SK-N-SH treated with all-trans-retinoic acid at 6 μM for 48 hours (cell line): Measurements from ENCODE around the gene ALDH1L2.

Source experiments
- ATAC-seq: fragments of 200-7000 bp; cut with Tn5 transposase; 3 replicates; pipeline ENCODE4 v1.9.1; 2020; ENCODE audit warnings: mild to moderate bottlenecking, moderate library complexity
- ARNTL ChIP-seq: fragments of 450-650 bp; formaldehyde crosslinking; IDR thresholded peaks from 2 replicates; pipeline ENCODE4 v1.5.0; 2020; ENCODE audit warnings: low read depth, mild to moderate bottlenecking, moderate library complexity, borderline replicate concordance
- BACH2 ChIP-seq: fragments of 250-450 bp; sonication (Bioruptor Pico); IDR thresholded peaks from 2 replicates; pipeline ENCODE4 v1.9.0; 2021; ENCODE audit warnings: mild to moderate bottlenecking, borderline replicate concordance
- CSDC2 ChIP-seq: fragments of 250-450 bp; sonication (Bioruptor Pico); IDR thresholded peaks from 2 replicates; pipeline ENCODE4 v1.5.0; 2020; ENCODE audit warnings: mild to moderate bottlenecking, moderate library complexity
- ESRRG ChIP-seq: fragments of 250-450 bp; sonication (Bioruptor Pico); IDR thresholded peaks from 2 replicates; pipeline ENCODE4 v1.6.1; 2021; ENCODE audit warnings: mild to moderate bottlenecking
- GLIS3 ChIP-seq: fragments of 250-450 bp; sonication (Bioruptor Pico); IDR thresholded peaks from 2 replicates; pipeline ENCODE4 v1.5.0; 2020; ENCODE audit warnings: mild to moderate bottlenecking, moderate library complexity
- OSR1 ChIP-seq: fragments of 250-450 bp; sonication (Bioruptor Pico); IDR thresholded peaks from 2 replicates; pipeline ENCODE4 v1.8.0; 2022; ENCODE audit warnings: moderate library complexity, mild to moderate bottlenecking, inconsistent platforms
- PPARA ChIP-seq: fragments of 250-450 bp; sonication (Bioruptor Pico); IDR thresholded peaks from 2 replicates; pipeline ENCODE4 v1.5.0; 2020; ENCODE audit warnings: mild to moderate bottlenecking, borderline replicate concordance
- RARB ChIP-seq: fragments of 250-450 bp; sonication (Bioruptor Pico); IDR thresholded peaks from 2 replicates; pipeline ENCODE4 v1.8.0; 2021; ENCODE audit warnings: mild to moderate bottlenecking, moderate library complexity
- SNAI2 ChIP-seq: fragments of 250-450 bp; sonication (Bioruptor Pico); IDR thresholded peaks from 2 replicates; pipeline ENCODE4 v1.5.0; 2020; ENCODE audit warnings: mild to moderate bottlenecking, moderate library complexity
- TCF4 ChIP-seq: fragments of 250-450 bp; sonication (Bioruptor Pico); IDR thresholded peaks from 2 replicates; pipeline ENCODE4 v1.8.0; 2021; ENCODE audit warnings: mild to moderate bottlenecking, moderate library complexity, borderline replicate concordance
- TOX ChIP-seq: fragments of 250-450 bp; sonication (Bioruptor Pico); IDR thresholded peaks from 2 replicates; pipeline ENCODE4 v1.8.0; 2021; ENCODE audit warnings: mild to moderate bottlenecking, moderate library complexity, borderline replicate concordance
- ZC3H10 ChIP-seq: fragments of 250-450 bp; sonication (Bioruptor Pico); IDR thresholded peaks from 2 replicates; pipeline ENCODE4 v1.5.1; 2021; ENCODE audit warnings: mild to moderate bottlenecking, moderate library complexity
- ZFP3 ChIP-seq: fragments of 250-450 bp; sonication (Bioruptor Pico); IDR thresholded peaks from 2 replicates; pipeline ENCODE4 v1.5.0; 2020; ENCODE audit warnings: mild to moderate bottlenecking, moderate library complexity
- ZFP30 ChIP-seq: fragments of 450-650 bp; formaldehyde crosslinking; IDR thresholded peaks from 2 replicates; pipeline ENCODE4 v1.5.0; 2022; ENCODE audit warnings: mild to moderate bottlenecking, moderate library complexity
- ZNF565 ChIP-seq: fragments of 450-650 bp; formaldehyde crosslinking; conservative IDR thresholded peaks from 2 replicates; pipeline ENCODE4 v1.5.0; 2020; ENCODE audit warnings: low read depth, mild to moderate bottlenecking, moderate library complexity
- ZNF70 ChIP-seq: fragments of 450-650 bp; formaldehyde crosslinking; IDR thresholded peaks from 2 replicates; pipeline ENCODE4 v1.5.0; 2020; ENCODE audit warnings: mild to moderate bottlenecking, moderate library complexity
- ZNF8 ChIP-seq: fragments of 450-650 bp; formaldehyde crosslinking; IDR thresholded peaks from 2 replicates; pipeline ENCODE4 v1.5.0; 2020; ENCODE audit warnings: mild to moderate bottlenecking, moderate library complexity
- TF ChIP-seq, protein P1 (sequence below): fragments of 250-450 bp; sonication (Bioruptor Pico); IDR thresholded peaks from 2 replicates; pipeline ENCODE4 v1.8.0; 2021; ENCODE audit warnings: low read depth, mild to moderate bottlenecking, moderate library complexity, borderline replicate concordance
- TF ChIP-seq, protein P2 (sequence below): fragments of 250-450 bp; sonication (Bioruptor Pico); IDR thresholded peaks from 2 replicates; pipeline ENCODE4 v1.5.1; 2020; ENCODE audit warnings: low read depth, mild to moderate bottlenecking, moderate library complexity
- TF ChIP-seq, protein P3 (sequence below): fragments of 250-450 bp; sonication (Bioruptor Pico); IDR thresholded peaks from 2 replicates; pipeline ENCODE4 v1.5.1; 2021; ENCODE audit warnings: mild to moderate bottlenecking, moderate library complexity
- TF ChIP-seq, protein P4 (sequence below): fragments of 250-450 bp; sonication (Bioruptor Pico); IDR thresholded peaks from 2 replicates; pipeline ENCODE4 v1.8.0; 2020; ENCODE audit warnings: mild to moderate bottlenecking, moderate library complexity, borderline replicate concordance
- TF ChIP-seq, protein P5 (sequence below): fragments of 250-450 bp; sonication (Bioruptor Pico); IDR thresholded peaks from 2 replicates; pipeline ENCODE4 v1.5.0; 2020; ENCODE audit warnings: mild to moderate bottlenecking, moderate library complexity

The ALDH1L2 gene

DNA sequence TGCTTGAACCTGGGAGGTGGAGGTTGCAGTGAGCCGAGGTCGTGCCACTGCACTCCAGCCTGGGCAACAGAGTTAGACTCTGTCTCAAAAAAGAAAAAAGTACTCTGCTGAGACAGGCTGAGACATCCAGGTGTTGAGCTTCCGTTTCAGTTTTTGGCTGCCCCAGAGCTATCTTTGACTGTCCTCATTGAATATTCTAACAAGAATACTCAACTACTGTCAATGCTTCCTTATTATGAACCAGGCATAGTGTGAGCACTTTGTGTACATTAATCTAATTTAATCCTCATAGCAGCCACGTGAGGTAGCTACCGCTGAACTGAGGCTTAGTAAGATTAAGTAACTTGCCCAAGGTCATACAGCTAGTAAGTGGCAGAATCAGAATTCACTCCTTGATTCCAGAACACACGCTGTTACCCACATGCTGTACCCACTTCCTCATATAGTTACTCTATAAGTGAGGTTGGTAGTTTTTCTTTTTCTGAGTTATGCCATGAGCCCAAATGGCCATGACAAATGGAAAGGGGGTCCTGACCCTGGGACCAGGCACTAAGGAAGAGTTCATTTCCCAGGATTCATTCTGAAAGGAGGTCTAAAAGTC, 11.3 kb downstream of the ALDH1L2 start (continued):
- TF ChIP-seq, protein P1, sequence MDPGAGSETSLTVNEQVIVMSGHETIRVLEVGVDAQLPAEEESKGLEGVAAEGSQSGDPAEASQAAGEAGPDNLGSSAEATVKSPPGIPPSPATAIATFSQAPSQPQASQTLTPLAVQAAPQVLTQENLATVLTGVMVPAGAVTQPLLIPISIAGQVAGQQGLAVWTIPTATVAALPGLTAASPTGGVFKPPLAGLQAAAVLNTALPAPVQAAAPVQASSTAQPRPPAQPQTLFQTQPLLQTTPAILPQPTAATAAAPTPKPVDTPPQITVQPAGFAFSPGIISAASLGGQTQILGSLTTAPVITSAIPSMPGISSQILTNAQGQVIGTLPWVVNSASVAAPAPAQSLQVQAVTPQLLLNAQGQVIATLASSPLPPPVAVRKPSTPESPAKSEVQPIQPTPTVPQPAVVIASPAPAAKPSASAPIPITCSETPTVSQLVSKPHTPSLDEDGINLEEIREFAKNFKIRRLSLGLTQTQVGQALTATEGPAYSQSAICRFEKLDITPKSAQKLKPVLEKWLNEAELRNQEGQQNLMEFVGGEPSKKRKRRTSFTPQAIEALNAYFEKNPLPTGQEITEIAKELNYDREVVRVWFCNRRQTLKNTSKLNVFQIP (CRISPR knock-in tag), result no peak
- TF ChIP-seq BACH2, result no peak
- no peak for TF ChIP-seq SNAI2
- TF ChIP-seq, protein P2, sequence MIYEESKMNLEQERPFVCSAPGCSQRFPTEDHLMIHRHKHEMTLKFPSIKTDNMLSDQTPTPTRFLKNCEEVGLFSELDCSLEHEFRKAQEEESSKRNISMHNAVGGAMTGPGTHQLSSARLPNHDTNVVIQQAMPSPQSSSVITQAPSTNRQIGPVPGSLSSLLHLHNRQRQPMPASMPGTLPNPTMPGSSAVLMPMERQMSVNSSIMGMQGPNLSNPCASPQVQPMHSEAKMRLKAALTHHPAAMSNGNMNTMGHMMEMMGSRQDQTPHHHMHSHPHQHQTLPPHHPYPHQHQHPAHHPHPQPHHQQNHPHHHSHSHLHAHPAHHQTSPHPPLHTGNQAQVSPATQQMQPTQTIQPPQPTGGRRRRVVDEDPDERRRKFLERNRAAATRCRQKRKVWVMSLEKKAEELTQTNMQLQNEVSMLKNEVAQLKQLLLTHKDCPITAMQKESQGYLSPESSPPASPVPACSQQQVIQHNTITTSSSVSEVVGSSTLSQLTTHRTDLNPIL (CRISPR knock-in tag), result no peak
- no peak for TF ChIP-seq RARB (CRISPR knock-in tag)
- TF ChIP-seq ZC3H10 (CRISPR knock-in tag), result no peak
- TF ChIP-seq ARNTL, result no peak
- TF ChIP-seq, protein P3, sequence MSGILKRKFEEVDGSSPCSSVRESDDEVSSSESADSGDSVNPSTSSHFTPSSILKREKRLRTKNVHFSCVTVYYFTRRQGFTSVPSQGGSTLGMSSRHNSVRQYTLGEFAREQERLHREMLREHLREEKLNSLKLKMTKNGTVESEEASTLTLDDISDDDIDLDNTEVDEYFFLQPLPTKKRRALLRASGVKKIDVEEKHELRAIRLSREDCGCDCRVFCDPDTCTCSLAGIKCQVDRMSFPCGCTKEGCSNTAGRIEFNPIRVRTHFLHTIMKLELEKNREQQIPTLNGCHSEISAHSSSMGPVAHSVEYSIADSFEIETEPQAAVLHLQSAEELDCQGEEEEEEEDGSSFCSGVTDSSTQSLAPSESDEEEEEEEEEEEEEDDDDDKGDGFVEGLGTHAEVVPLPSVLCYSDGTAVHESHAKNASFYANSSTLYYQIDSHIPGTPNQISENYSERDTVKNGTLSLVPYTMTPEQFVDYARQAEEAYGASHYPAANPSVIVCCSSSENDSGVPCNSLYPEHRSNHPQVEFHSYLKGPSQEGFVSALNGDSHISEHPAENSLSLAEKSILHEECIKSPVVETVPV (CRISPR knock-in tag), result no peak
- no peak for TF ChIP-seq PPARA (CRISPR knock-in tag)

DNA sequence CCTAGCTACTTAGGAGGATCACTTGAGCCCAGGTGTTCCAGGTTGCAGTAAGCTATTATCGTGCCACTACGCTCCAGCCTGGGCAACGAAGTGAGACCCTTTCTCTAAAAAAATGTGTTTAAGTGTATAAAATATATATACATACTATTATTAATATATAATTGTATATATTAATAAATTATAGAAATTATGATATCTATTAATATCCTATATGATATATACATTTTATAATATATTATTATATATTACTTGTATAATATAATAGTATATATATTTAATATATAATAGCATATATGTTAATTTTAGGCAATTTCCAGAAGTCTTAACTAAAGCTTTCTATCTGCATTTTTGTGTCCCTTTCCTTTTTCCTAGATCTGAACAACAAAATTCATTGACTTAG, 12.3 kb downstream of the ALDH1L2 start:
- TF ChIP-seq ESRRG (CRISPR knock-in tag), result no peak
- TF ChIP-seq ARNTL, result no peak
- TF ChIP-seq RARB (CRISPR knock-in tag), result no peak
- no peak for TF ChIP-seq TOX (CRISPR knock-in tag)
- no peak for TF ChIP-seq ZFP3 (CRISPR knock-in tag)
- TF ChIP-seq ZNF565, result no peak
- no peak for TF ChIP-seq BACH2
- TF ChIP-seq, protein P2 (CRISPR knock-in tag), result no peak
- TF ChIP-seq, protein P4, sequence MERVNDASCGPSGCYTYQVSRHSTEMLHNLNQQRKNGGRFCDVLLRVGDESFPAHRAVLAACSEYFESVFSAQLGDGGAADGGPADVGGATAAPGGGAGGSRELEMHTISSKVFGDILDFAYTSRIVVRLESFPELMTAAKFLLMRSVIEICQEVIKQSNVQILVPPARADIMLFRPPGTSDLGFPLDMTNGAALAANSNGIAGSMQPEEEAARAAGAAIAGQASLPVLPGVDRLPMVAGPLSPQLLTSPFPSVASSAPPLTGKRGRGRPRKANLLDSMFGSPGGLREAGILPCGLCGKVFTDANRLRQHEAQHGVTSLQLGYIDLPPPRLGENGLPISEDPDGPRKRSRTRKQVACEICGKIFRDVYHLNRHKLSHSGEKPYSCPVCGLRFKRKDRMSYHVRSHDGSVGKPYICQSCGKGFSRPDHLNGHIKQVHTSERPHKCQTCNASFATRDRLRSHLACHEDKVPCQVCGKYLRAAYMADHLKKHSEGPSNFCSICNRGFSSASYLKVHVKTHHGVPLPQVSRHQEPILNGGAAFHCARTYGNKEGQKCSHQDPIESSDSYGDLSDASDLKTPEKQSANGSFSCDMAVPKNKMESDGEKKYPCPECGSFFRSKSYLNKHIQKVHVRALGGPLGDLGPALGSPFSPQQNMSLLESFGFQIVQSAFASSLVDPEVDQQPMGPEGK (CRISPR knock-in tag), result no peak
- no peak for ATAC-seq

DNA sequence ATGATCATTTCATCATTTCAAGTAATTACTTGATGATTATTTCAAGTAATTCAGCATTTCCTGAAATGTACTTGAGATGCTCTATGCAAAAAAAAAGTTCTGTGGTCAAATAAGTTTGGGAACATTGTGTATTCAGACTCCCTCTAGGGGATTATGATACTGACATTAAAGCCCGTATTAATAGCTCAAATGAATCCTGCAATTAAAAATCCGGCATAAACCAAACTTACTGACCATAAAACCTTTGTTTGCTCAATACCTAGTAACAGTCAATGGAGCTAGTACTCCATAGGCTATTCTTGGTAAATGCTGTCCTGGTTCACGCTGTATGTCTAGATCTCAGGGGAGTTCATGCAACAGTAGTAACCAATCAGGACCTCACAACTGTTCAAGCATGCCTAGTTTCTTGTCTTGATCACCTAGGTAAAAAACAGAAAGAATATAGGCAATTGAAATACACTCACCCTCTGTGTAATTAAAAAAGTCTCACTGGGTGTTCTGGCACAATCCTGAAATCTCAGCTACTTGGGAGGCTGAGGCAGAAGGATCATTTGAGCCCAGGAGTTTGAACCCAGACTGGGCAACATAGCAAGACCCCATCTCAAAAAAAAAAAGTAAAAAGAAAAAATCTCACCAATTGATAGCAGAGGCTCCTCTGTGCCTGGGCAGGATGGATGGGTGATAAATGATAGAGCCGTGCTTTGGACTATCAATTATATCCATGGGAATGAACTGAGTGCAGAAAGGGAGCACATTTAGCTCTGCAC, 14.1 kb downstream of the ALDH1L2 start:
- ATAC-seq, result no peak
- TF ChIP-seq, protein P1 (CRISPR knock-in tag), result no peak
- TF ChIP-seq ZFP3 (CRISPR knock-in tag), result no peak
- TF ChIP-seq, protein P5, sequence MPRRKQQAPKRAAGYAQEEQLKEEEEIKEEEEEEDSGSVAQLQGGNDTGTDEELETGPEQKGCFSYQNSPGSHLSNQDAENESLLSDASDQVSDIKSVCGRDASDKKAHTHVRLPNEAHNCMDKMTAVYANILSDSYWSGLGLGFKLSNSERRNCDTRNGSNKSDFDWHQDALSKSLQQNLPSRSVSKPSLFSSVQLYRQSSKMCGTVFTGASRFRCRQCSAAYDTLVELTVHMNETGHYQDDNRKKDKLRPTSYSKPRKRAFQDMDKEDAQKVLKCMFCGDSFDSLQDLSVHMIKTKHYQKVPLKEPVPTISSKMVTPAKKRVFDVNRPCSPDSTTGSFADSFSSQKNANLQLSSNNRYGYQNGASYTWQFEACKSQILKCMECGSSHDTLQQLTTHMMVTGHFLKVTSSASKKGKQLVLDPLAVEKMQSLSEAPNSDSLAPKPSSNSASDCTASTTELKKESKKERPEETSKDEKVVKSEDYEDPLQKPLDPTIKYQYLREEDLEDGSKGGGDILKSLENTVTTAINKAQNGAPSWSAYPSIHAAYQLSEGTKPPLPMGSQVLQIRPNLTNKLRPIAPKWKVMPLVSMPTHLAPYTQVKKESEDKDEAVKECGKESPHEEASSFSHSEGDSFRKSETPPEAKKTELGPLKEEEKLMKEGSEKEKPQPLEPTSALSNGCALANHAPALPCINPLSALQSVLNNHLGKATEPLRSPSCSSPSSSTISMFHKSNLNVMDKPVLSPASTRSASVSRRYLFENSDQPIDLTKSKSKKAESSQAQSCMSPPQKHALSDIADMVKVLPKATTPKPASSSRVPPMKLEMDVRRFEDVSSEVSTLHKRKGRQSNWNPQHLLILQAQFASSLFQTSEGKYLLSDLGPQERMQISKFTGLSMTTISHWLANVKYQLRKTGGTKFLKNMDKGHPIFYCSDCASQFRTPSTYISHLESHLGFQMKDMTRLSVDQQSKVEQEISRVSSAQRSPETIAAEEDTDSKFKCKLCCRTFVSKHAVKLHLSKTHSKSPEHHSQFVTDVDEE, result no peak
- no peak for TF ChIP-seq ARNTL
- TF ChIP-seq, protein P3 (CRISPR knock-in tag), result no peak
- TF ChIP-seq CSDC2 (CRISPR knock-in tag), result no peak
- TF ChIP-seq OSR1, result no peak
- TF ChIP-seq RARB (CRISPR knock-in tag), result no peak
- no peak for TF ChIP-seq BACH2
- TF ChIP-seq ESRRG (CRISPR knock-in tag), result no peak
- TF ChIP-seq ZC3H10 (CRISPR knock-in tag), result no peak
- TF ChIP-seq ZFP30 (CRISPR knock-in tag), result no peak
- TF ChIP-seq ZNF8 (CRISPR knock-in tag), result no peak
- TF ChIP-seq ZNF565, result no peak
- TF ChIP-seq TCF4, result no peak
- TF ChIP-seq ZNF70, result no peak
- TF ChIP-seq GLIS3 (CRISPR knock-in tag), result no peak
- no peak for TF ChIP-seq PPARA (CRISPR knock-in tag)
